HG02763 (cell line): ENCODE measurements around the gene PRDX4.
"Not testable (repeated sequence)": the region's sequence is repeated elsewhere in the genome, so short reads cannot be mapped to it uniquely, and the experiment has no call there.

Source experiments
- ATAC-seq: cut with Tn5 transposase; IDR thresholded peaks from one replicate; pipeline ENCODE4 v1.9.1; 2021; ENCODE audit warnings: mild to moderate bottlenecking, moderate library complexity; ENCODE audit not compliant: unreplicated experiment

Gene PRDX4

DNA sequence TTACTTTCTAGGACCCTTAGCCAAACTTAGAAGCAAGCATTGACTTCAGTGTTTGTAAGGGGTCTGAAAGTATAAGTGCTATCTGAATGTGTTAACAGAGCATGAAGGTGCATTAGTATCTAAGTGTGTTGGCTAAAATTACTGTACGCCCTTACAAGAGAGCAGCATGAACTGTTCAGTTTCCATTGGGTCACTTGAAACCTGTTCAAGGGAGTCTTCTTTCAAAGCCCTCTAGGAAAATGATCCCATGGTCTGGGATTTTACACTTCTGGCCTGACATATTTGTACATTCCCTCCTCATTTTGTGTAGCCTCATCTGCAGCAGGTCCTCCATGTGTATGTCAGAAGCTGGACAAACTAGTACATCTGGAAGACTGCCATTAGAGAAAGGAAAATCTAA is 3.2 kb downstream of the PRDX4 start:
- ATAC-seq = no peak

DNA sequence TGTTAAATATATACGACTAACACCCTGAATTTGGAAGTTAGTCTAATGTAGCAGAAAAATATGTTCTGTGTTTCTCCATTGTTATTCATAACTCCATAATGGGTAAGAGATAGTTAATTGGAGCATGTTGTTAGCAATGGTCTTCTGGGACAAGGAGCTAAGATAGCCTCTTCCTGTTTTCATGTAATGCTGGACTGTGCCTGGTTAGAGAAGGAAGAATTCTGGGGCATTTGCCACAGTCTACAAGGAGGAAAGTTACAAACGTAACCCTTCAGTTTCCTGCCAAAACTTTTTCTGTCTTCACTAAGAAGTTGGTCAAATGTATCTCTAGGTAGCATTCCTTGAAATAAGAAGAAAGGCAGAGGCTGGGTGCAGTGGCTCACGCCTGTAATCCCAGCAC is 5.8 kb downstream of the PRDX4 start:
- no peak for ATAC-seq

DNA sequence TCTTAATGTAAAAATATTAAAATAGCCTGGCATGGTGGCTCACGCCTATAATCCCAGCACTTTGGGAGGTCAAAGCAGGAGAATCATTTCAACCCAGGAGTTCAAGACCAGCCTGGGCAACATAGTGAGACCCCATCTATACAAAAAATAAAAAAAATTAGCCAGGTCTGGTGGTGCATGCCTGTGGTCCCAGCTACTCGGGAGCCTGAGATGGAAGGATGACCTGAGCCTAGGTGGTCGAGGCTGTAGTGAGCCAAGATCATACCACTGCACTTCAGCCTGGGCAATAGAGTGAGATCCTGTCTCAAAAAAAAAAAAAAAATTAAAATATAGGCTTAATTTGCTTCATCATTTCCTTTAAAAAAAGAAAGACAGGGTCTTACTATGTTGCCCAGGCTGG is 9.2 kb downstream of the PRDX4 start:
- not testable (repeated sequence) for ATAC-seq

DNA sequence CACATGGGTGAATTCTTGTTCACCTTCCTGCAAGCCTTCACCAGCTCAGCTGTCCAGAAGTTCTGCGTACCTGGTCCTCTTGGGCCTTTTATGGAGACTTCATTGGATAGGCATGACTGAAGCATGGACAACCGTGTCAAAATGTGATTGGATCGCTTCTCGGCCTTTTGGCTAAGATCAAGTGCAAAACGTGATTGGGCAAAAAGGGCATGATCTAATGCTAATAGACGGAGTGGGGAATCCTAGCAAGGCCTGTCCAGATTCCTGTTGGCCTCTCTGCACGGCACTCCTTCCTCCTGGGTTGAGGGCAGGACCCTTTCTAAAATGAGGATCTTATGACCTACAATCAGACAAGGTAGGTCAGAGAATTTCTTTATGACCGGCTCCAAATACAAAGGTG is 24.9 kb downstream of the PRDX4 start:
- ATAC-seq = no peak

DNA sequence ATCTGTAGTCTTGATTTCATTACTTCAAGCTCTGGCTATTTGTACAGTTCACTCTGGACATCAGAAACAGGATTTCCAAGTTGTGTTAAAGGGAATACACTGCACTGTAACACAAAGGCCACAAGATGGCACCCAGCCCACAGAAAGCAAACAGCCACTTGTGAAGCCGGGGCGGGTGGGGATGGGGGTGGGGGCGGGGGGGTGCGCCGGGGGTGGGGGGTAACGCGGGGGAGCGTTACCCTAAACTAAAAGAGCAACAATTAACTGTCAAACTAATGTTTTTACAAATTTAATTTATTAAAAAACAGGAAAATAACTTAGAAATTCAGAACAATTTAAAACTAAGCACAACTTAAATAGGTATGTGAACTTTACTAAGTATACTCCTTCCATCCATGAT is 27.3 kb downstream of the PRDX4 start:
- peak; percentile 57 for ATAC-seq

DNA sequence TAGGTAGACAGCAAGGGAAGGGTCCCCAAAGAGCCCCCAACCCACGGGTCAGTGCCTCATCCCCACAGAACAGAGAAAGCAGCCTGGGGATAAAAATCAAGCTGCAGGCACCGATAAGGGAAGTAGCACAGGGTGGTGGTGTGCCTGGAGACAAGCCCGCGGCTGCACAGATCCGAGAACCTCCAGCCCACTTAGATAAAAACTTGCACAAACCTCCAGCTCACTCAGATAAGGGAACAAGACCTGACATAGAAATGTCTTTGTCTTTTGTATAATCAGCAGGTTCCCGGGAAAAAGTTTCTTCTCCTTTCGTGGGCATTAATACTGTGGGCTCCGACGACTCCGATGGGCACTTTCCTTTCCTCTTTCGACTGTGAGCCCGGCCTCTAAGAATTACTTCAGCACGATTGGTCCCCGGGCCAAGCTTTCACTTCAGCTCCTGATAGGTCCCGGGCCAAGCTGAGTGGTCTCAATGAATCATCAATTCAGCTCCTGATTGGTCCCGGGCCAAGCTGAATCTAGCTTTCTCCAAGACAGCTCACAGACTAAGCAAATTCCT is 32.4 kb downstream of the PRDX4 start:
- no peak for ATAC-seq

DNA sequence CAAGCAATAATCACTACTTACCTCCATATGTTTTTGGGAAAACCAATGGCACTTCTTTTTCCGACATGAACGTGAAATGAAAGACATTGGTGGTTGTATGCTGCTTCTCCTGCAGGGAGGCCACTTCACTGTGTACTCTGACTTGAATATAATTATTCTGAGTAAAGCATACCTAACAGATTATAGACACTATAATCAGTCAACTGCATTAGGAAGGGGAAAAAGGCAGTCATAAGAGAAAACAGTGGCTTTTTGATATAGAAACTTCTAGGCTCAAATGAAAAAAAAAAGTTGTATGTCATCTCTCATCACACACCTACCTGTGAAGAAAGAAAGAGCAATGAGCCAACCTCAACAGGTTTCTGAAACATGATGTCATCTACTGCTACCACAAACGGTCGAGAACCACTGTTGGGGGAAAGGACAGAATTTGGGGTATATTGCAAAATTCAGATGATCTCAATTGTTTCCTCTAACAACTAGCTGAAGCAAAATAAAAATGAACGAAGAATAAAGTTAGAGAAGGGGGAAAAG is 37.4 kb downstream of the PRDX4 start:
- ATAC-seq = no peak

DNA sequence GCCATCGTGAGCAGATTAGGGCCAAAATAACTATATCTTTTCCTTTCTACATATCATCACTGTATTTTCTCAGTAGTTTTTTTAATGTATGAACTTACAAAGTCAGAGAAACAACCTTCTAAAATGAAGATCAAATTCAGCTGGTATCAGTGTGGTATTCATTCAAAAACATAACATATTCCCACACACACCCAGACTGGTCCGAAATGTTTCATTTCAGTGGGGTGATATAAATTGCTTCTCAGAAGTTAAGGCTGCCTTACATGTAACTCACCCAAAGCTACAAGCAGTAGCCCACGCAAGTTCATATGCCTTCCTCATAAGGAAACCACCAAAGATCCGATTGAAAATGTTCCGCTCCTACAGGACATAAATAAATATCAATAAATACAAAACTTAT is 37.9 kb downstream of the PRDX4 start:
- no peak for ATAC-seq

DNA sequence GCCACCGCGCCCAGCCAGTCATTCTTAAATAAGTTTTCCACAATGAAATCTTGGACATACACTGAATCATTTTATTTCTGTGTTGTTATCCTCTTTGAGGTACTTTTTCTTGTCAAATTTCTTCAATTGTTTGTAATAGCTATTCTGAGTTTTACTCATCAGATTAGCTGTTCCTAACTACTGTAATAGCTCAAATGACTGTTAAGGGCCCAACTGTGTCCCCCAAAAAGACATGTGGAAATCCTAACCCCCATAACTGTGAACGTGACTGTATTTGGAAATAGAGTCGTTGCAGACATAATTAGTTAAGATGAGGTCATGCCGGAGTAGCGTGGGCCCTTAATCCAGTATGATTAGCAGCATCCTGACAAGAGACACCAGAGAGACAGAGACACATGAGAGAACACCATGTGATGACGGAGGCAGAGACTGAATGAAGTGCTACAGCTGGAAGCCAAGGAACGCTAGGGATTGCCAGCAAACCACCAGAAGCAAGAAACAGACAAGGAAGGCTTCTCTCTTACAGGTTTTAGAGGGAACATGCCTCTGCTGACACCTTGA is 52.9 kb downstream of the PRDX4 start:
- ATAC-seq = no peak

DNA sequence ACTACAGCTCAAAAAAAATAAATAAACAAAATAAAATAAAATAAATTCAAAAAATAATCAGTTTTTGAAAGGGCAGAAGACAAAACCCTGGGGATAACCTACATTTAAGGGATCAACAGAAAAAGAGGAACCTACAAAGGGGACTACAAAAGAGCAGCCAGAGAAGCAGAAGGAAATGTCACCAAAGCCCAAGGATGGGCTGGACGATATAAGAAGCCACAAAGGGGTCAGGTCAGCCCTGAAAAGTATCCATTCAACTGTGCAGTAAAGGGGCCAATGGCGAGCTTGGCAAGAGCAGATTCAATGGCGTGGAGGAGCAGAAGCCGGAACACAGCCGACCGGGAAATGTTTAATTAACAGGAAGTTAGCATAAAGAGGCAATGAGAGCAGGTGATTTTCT is 58.9 kb downstream of the PRDX4 start:
- no peak for ATAC-seq

DNA sequence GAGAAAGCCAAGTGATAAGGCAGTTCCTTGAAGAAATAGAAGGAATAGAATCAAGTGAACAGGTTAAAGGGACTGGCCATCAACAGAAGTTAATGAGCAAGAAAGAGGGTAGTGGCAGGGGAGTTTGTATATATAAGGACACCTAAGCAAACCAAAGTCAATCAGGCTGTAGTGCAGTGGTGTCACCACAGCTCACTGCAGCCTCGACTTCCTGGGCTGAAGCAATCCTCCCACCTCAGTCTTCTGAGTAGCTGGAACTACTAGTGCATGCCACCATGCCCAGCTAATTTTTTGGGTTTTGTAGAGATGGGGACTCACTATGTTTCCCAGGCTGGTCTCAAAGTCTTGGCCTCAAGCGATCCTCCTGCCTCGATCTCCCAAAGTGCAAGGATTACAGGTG is 59.9 kb downstream of the PRDX4 start:
- no peak for ATAC-seq

DNA sequence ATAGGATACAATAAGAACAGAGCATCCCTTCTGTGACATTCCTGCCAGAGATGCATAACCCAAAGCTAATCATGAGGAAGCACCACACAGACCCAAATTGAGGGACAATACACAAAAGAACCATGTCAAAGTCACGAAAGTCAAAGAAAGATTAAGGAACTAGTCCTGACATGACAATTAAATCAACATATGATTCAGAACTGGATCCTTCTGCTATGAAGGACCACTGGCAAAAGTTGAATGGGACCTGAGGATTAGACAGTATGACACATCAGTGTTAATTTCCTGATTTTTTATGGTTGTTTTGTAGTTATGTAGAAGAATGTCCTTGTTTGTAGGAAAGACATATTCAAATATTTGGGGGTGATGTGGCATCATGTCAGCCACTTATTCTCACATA is 61.9 kb downstream of the PRDX4 start:
- ATAC-seq = no peak

DNA sequence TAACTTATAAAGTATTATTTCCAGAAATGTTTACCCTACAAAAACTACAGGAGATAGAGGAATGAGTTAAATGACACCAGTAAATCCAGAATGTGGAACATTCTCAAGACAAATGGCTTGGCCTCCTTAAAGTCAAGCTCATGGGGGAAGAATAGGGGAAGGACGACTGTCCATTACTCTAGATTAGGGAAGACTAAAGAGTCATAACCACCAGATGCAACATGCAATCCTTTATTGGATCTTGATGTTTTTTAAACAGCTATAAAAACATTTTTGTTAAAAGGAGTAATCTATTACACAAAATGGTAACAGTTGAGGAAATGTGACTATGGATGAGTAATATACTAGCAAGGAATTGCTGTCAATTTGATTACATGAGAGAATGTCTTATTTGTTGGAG is 64.7 kb downstream of the PRDX4 start:
- no peak for ATAC-seq

DNA sequence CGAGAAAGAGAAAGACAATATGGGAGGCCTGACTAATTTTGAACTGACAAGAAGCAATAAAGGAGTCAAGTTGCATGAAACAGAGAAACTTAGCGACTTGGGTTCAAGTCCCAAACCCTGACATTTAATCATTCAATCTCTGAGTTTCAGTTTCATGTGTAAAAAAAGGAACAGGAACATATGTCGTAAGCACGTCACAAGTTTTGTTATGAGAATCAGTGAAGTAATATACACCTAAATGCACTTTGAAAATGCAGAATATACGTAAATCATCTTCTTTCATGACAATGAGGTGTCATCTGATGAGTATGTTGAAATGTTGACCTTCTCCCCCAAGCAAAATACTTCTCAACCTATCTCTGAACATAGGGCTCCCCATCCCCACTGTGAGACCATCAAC is 65.4 kb downstream of the PRDX4 start:
- peak; percentile 64 for ATAC-seq
